GM10266 (cell line): Measurements from ENCODE around the gene PRR29.

Source experiments
- DNase-seq: peaks from one replicate; pipeline ENCODE4 v3.0.0; 2012; ENCODE audit errors: extremely low spot score
- TF ChIP-seq, protein P1 (sequence below): IDR thresholded peaks from 2 replicates; pipeline ENCODE4 v1.5.1; 2012; ENCODE audit warnings: mild to moderate bottlenecking, low read depth; ENCODE audit not compliant: control insufficient read depth, insufficient read depth; ENCODE audit errors: missing control alignments

PRR29 gene

DNA sequence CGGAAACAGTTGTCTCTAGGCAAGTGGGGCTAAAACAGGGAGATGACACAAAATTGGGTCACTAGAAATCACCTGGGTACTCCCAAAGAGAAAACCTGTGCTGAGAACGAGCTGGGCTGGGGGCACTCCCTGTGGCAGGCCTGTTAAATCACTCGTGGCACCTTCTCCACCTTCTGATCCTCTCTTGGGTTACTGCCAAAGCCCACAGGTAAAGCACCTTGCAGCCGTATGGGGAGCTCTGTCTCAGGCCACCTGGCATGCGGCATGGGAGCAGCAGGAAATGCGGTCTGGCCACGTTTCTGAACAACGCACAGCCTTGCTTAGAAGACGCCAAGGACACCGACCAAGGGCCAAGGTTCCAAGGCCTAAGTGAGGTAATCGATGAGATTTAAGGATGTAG, 43.8 kb downstream of the PRR29 start:
- DNase-seq, result no peak
- TF ChIP-seq, protein P1, sequence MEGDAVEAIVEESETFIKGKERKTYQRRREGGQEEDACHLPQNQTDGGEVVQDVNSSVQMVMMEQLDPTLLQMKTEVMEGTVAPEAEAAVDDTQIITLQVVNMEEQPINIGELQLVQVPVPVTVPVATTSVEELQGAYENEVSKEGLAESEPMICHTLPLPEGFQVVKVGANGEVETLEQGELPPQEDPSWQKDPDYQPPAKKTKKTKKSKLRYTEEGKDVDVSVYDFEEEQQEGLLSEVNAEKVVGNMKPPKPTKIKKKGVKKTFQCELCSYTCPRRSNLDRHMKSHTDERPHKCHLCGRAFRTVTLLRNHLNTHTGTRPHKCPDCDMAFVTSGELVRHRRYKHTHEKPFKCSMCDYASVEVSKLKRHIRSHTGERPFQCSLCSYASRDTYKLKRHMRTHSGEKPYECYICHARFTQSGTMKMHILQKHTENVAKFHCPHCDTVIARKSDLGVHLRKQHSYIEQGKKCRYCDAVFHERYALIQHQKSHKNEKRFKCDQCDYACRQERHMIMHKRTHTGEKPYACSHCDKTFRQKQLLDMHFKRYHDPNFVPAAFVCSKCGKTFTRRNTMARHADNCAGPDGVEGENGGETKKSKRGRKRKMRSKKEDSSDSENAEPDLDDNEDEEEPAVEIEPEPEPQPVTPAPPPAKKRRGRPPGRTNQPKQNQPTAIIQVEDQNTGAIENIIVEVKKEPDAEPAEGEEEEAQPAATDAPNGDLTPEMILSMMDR, result no peak

GRCh38 chr17:64042700-64043485, 44.7 kb downstream of the PRR29 start:
- TF ChIP-seq, protein P1, result no peak
- no peak for DNase-seq

DNA sequence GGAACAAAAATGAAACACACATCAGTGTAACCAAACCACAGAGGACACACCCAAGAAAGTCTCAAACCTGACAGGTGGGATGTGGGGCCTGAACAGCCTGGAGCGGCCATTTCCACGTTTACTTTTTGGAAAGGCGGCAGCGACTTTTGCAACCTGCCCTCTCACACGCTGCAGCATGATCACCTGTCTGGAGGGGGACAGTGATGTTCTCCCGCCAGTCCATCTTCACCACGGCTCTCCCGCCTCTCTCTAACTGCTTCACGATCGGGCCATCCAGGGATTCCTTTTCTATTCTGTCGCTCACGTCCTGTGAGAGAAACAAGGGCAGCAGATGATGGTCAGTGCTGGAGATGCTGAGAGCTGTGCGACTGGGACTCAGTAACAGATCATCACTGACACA, 47.0 kb downstream of the PRR29 start:
- TF ChIP-seq, protein P1, result no peak
- DNase-seq, result no peak

DNA sequence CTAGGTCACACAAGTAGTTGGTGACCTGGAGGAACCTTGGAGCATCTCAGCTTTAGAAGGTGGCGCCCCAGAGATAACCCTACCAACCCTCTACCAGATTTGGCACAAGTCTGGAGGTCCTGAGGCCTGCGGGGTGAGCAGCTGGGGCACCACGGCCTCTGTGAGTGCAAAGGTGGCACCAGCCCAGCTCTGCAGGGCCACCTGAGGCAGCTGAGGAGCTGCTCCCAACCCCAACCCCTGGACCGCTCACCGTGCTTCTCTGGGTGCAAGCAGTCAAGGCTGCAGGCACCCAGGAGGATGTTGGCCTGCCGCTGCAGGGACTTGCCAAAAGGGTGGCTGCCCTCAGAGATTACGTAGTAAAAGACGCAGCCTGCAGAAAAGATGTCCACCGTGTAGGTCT, 50.7 kb downstream of the PRR29 start:
- TF ChIP-seq, protein P1, result no peak
- no peak for DNase-seq

- TF ChIP-seq, protein P1, result no peak
- no peak for DNase-seq
Measured at GRCh38 chr17:64051153-64051552, 53.0 kb downstream of the PRR29 start.

DNA sequence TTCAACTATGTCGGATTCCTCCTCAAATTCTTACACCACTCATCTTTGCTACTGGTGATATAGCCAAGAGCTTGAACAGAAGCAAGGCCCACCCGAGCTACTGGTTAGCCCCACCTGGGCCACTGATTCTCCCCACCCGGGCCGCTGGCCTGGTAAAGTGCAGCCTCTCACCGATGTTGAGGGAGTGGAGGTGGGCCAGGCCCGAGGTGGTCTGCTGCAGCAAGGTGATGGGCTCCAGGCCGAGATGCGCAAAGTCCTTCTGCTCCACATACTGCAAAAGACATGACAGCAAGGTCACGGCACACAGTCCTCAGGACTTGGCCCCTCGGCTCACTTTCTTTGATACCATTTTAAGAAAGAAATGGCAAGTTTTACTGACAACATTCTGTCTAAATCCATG, 55.0 kb downstream of the PRR29 start:
- DNase-seq, result no peak
- TF ChIP-seq, protein P1, result no peak
